Measurements from ENCODE around the gene ITPKB.
"Not testable (repeated sequence)": the region's sequence is repeated elsewhere in the genome, so short reads cannot be mapped to it uniquely, and the experiment has no call there.

The ITPKB gene

GRCh38 chr1:226603022-226603857, 135.8 kb downstream of the ITPKB start:
- TF ChIP-seq POLR2A (IDR thresholded peaks at IDR 0.05; ENCODE audit: extremely low read depth, insufficient read length) (no peak), MYC (IDR thresholded peaks at IDR 0.05; ENCODE audit: low read depth, low read length) (no peak), MAX (IDR thresholded peaks at IDR 0.05; ENCODE audit: low read depth, low read length) (no peak), CTCF (IDR thresholded peaks at IDR 0.05; ENCODE audit: low read depth, low read length) (no peak)
- H3K4me3 ChIP-seq (ENCODE audit: low read depth, low read length) = no peak overlapping the region

GRCh38 chr1:226602186-226603021, 136.7 kb downstream of the ITPKB start:
- H3K4me3 ChIP-seq (ENCODE audit: low read depth, low read length) = no peak overlapping the region
- DNase-seq (ENCODE audit: low read depth) = no peak
- no peak for TF ChIP-seq CTCF (IDR thresholded peaks at IDR 0.05; ENCODE audit: low read depth, low read length)
- no peak for TF ChIP-seq POLR2A (IDR thresholded peaks at IDR 0.05; ENCODE audit: extremely low read depth, insufficient read length)
- TF ChIP-seq MYC (IDR thresholded peaks at IDR 0.05; ENCODE audit: low read depth, low read length) = no peak
- no peak for TF ChIP-seq MAX (IDR thresholded peaks at IDR 0.05; ENCODE audit: low read depth, low read length)

More at GRCh38 chr1:226603022-226603857, 135.8 kb downstream of the ITPKB start:
- no peak for DNase-seq (ENCODE audit: low read depth)

GRCh38 chr1:226601456-226601855, 137.6 kb downstream of the ITPKB start:
- no peak for DNase-seq (ENCODE audit: low read depth)
- H3K4me3 ChIP-seq (ENCODE audit: low read depth, low read length) = no peak overlapping the region
- TF ChIP-seq POLR2A (IDR thresholded peaks at IDR 0.05; ENCODE audit: extremely low read depth, insufficient read length) (no peak), MYC (IDR thresholded peaks at IDR 0.05; ENCODE audit: low read depth, low read length) (no peak), CTCF (IDR thresholded peaks at IDR 0.05; ENCODE audit: low read depth, low read length) (no peak), MAX (IDR thresholded peaks at IDR 0.05; ENCODE audit: low read depth, low read length) (no peak)

- no peak overlapping the region for H3K4me3 ChIP-seq (ENCODE audit: low read depth, low read length)
- no peak for DNase-seq (ENCODE audit: low read depth)
- no peak for TF ChIP-seq MAX (IDR thresholded peaks at IDR 0.05; ENCODE audit: low read depth, low read length)
- no peak for TF ChIP-seq MYC (IDR thresholded peaks at IDR 0.05; ENCODE audit: low read depth, low read length)
- TF ChIP-seq CTCF (IDR thresholded peaks at IDR 0.05; ENCODE audit: low read depth, low read length) = no peak
- TF ChIP-seq POLR2A (IDR thresholded peaks at IDR 0.05; ENCODE audit: extremely low read depth, insufficient read length) = no peak
Measured at GRCh38 chr1:226600254-226600653, 138.8 kb downstream of the ITPKB start.

- H3K4me3 ChIP-seq (ENCODE audit: low read depth, low read length) = no peak overlapping the region
- no peak for TF ChIP-seq MAX (IDR thresholded peaks at IDR 0.05; ENCODE audit: low read depth, low read length)
- TF ChIP-seq POLR2A (IDR thresholded peaks at IDR 0.05; ENCODE audit: extremely low read depth, insufficient read length) = no peak
- TF ChIP-seq CTCF (IDR thresholded peaks at IDR 0.05; ENCODE audit: low read depth, low read length) = no peak
- no peak for TF ChIP-seq MYC (IDR thresholded peaks at IDR 0.05; ENCODE audit: low read depth, low read length)
- DNase-seq (ENCODE audit: low read depth) = no peak
Measured at GRCh38 chr1:226599636-226600238, 139.3 kb downstream of the ITPKB start.

GRCh38 chr1:226598955-226599354, 140.1 kb downstream of the ITPKB start:
- H3K4me3 ChIP-seq (ENCODE audit: low read depth, low read length); DNase-seq (ENCODE audit: low read depth): not testable (repeated sequence)
